GM18520 (cell line): Measurements from ENCODE around the gene NCAPG.

ENCODE experiments used
- ATAC-seq: cut with Tn5 transposase; IDR thresholded peaks from one replicate; pipeline ENCODE4 v1.9.1; 2021; ENCODE audit not compliant: unreplicated experiment

The NCAPG gene

DNA sequence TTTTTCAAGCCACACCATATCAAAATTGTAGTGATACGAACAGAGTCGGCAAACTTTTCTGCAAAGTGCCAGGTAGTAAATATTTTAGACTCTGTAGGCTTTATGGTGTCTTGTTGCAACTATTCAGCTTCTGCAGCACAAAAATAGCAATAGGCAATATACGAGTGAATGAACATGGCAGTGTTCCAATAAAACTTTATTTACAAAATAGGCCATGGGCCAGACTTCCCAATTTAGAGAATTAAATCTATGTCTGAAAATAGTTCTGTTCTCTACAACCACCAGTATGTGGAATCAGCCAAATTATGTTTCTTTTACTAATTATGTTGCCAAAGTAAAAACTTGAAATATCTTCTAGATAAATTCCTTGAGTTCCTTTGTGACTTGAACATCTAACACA is 56.5 kb downstream of the NCAPG start:
- ATAC-seq: no peak

- no peak for ATAC-seq
Observed at GRCh38 chr4:17869327-17869726, 58.5 kb downstream of the NCAPG start.

DNA sequence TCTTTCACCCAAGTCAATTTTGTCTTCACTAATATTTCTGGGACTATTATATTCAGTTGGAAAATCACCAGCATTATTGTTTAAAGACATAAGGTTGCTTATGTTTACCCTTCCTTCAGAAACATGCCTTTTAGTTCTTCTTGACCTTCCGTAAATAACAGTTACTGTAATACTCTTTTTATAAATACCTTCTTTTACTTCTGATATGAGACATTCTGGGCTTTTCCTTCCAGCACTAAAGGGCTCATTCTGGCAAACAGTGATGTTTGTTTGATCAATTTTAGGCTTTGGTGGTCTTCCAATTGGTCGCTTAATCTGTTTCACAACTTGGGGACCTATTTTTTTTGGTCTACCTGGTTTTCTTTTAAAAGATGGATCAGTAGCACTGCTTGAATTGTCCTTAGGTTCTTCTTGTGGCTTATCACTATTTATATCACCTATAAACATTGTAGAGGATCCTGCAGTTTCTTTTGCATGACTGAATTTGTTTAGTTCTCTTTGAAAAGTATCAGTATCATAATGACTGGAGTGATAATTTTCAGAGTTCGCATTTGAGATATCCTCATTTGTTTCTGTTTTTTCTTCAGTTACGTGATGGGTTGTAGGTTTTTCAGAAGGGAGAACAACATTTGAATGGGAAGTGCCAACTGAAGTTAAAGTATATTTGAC is 64.8 kb downstream of the NCAPG start:
- peak; percentile 95 for ATAC-seq

- ATAC-seq: no peak
Observed at GRCh38 chr4:17876943-17877342, 66.2 kb downstream of the NCAPG start.

DNA sequence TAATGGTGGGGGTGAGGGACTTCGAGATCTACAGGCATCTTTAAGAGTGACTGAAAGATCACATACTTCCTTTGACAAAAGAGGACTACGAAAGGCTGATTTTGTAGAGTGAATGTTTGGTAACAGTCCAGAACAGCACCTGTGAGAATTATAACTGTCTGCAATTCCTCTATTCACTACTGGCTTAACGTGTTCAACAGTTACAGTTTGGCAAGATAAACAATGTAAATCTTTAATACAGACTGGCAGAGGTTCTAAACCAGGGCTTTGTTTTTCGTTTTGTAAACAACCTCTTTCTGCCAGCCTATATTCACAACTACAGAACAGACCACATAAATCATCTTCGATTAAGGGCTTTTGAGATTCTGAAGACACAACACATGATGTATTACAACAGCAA is 66.9 kb downstream of the NCAPG start:
- no peak for ATAC-seq

DNA sequence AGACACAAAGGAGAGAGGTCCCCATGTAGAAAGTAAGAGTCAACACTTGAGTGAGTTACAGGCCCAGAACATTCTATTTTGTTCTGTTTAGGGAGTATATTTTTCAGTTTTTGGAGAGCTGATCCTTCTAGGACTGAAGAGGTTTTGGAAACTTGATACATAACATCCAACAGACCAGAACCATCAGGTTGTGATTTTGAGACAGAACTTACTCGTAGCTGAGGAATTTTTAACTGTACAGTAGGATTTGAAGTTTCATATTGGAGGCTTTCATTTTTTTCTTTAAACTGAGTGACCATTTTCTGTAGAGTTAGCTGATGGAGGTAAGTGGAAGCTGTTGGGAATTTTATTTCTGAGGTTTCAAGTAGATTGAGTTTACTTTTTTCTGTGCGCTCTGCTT is 73.3 kb downstream of the NCAPG start:
- ATAC-seq: no peak

GRCh38 chr4:17884511-17884910 is 73.7 kb downstream of the NCAPG start:
- no peak for ATAC-seq

- no peak for ATAC-seq
Observed at GRCh38 chr4:17889692-17890091, 78.9 kb downstream of the NCAPG start.

DNA sequence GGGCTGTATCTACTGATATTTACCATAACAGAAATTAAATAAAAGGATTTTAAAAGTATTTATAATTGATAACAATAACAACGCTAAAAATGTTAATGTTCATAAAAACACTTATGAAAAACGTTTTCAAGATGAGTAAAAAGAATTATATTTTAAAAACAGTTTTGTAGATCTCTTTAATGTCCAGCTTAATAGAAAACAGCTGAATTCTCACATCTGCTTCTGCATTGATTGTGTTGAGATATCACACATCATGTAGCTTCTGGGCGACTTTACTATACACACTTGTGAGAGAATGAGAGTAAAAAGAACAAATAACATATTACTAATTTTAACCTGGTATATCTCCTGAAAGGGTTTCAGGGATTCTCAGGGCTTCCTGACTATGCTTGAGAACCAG is 83.6 kb downstream of the NCAPG start:
- ATAC-seq: no peak
